ENCODE data around the gene KLHL28.
"Not testable (repeated sequence)": the region's sequence is repeated elsewhere in the genome, so short reads cannot be mapped to it uniquely, and the experiment has no call there.

The KLHL28 gene

DNA sequence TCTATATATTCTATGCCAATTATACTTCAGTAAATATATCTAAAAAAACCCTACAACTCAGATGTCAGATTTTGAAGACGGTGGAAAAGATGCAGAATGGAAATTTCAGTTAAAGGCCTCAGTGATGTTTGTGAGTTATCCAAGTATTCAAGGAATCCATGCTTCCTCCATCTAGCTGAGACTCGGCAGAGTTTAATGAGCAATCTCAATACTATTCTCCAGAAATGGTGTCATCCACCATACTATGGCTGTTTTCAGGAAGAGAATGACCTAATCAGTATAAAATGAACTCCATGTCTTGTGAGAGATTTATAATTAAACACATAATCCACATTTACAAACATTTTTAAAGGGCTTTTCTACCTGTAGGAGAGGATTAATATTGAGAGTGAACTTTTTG lies 66.0 kb downstream of the KLHL28 start:
- no peak for DNase-seq

DNA sequence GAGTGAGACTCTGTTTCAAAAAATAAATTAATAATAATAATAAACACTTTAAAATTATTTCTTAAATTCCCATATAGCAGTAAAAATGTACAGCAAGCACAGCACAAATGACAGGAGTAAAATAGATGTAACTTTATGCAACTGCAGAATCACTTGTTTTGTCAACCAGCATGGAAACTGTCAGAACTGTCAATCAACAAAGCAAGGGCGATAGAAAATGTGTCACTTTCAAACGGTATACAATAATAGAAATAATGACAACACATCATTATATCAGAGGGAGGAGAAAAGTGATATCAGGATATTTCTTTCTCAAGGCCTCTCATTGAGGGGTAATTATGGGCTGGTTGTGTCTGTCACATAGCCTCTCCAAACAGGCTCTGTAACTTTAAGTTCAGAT lies 68.2 kb downstream of the KLHL28 start:
- no peak for DNase-seq

DNA sequence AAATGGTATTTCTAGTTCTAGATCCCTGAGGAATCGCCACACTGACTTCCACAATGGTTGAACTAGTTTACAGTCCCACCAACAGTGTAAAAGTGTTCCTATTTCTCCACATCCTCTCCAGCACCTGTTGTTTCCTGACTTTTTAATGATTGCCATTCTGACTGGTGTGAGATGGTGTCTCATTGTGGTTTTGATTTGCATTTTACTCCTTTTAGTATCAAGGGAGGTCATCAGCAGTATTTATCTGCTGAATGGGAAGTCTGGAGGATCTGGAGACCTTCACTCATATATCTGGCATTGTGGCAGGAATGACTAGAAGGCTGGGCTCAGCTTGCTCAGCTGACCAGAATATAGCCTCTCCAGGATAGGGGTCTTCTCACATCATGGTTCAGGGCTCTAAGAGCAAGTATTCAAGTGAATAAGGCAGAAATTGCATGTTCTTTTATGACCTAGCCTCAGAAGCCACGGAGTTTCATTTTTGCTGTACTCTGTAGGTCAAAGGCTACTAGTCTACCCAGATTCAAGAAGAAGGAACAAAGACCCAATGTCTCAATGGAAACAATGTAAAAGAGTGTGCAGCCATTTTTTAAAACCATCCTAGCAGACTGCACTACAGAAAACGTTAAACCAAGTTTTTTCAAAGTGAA lies 69.9 kb downstream of the KLHL28 start:
- not testable (repeated sequence) for DNase-seq

DNA sequence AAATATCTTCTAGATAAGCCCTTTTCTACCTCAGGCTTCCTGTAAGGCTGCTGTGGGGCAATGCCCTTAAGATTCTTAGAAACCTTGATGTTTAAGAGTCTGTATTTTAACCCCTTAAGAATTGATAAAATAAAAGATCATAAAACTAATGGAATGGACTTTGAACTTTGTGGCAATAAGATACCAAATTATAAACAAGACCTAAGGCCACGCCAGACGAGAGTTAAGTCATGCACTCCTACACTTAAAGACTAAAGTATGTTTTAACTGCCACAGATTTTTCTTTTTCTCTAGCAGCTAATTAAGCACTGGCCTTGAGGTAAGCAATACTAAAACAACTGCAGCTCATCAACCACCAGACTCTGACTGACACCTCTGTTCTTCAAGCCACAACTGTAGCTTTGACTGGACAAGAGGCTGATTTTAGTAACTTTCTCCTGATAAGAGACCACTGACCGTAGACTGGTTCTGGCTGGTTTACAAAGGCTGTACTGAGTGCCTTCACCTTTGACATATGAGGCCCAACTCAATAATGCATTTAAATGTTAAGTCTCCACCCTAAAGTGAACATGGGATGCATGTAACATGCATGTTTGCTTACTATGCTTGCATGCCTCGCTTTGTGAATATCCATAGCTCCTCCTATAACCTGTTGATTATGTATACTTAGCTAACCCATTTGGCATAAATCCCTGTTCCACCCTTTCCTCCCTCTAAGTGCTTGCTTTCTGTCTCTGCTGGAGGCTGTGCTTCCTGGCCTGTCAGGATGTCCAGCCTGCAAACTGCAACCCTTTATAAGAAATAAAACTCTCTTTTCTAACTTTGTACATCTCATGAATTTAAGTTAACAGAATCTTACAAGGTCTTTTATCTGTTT lies 71.9 kb downstream of the KLHL28 start:
- no peak for DNase-seq

DNA sequence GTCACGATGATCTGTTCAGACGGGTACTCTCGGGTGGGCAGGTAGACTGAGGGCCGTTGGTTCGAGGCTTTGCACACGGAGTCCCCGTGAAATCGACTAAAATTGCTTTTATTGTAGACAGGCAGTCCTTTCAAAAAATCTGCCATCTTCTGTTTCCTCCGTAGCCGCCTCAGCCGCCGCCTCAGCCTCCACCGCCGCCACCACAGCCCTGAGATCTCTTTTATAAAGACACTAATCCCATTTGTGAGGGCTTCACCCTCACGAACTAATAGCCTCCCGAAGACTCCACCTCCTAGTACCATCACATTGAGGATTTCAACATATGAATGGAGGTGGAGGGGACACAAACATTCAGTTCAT lies 74.2 kb downstream of the KLHL28 start:
- no peak for DNase-seq

DNA sequence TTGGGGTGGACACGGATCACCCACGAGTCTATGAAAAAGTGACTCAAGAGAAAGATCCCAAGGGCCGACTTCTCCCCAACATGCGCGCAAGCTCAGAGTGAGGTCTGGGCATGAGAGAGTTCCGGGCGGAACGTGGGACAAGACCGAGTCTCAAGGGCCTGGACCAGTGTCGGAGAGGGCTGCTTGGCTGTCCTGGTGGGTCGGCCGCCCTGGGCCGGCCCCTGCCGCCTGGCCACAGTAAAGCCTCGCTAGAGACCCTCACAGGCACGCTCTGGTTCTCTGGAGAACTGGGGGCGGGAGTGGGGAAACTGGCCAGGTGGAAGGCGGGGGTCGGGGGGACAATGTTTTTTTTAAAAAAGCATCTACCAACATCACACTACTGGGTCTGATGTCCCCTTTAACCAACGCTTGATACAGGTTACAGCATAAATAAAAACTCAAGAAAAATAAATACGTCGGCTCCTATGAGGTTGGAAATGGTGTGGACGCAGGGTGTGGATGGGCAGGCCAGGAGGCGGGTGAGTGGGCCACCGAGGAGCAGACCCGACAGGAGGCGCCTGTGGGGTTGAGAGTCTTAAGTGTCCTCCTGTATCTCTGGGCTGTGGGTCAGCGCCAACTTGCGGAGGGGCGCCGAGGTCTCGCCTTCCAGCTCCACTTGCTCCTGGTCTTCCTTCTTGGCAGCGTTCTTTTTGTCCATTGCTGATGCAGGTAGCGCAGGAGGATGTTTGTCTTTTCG lies 74.7 kb downstream of the KLHL28 start:
- DNase-seq = no peak

DNA sequence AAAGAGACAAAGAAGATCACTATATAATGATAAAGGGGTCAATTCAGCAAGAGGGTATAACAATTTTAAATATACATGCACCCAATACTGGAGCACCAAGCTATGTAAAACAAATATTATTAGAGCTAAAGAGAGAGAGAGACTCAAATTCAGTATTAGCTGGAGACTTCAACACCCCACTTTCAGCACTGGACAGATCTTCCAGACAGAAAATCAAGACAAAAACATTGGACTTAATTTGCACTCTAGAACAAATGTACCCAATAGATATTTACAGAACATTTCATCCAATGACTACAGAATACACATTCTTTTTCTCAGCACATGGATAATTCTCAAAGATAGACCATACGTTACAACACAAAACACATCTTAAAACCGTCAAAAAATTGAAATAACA lies 81.0 kb downstream of the KLHL28 start:
- DNase-seq = no peak
